ENCODE measurements around the gene PTGER2.

DNA sequence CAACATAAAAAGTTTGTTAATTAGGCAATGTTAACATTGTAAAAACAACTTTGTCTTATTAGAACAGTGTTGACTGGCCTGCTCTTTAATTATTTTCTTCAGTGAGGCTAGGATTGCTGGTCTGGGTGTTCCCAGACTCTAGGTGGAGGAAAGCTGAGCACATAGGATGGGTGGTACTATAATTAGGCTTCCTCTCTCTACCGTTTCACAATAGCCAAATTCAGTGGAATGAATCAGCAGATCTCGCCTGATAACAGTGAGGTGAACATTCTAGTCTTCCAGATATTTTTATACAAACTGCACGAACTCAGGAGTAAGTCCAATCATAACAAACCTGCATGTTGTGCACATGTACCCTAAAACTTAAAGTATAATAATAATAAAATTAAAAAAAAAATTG is 34.7 kb upstream of the PTGER2 start:
- no peak for TF ChIP-seq POLR2AphosphoS5 (IDR thresholded peaks at IDR 0.05; ENCODE audit: low read depth, low read length)
- TF ChIP-seq, protein P1, sequence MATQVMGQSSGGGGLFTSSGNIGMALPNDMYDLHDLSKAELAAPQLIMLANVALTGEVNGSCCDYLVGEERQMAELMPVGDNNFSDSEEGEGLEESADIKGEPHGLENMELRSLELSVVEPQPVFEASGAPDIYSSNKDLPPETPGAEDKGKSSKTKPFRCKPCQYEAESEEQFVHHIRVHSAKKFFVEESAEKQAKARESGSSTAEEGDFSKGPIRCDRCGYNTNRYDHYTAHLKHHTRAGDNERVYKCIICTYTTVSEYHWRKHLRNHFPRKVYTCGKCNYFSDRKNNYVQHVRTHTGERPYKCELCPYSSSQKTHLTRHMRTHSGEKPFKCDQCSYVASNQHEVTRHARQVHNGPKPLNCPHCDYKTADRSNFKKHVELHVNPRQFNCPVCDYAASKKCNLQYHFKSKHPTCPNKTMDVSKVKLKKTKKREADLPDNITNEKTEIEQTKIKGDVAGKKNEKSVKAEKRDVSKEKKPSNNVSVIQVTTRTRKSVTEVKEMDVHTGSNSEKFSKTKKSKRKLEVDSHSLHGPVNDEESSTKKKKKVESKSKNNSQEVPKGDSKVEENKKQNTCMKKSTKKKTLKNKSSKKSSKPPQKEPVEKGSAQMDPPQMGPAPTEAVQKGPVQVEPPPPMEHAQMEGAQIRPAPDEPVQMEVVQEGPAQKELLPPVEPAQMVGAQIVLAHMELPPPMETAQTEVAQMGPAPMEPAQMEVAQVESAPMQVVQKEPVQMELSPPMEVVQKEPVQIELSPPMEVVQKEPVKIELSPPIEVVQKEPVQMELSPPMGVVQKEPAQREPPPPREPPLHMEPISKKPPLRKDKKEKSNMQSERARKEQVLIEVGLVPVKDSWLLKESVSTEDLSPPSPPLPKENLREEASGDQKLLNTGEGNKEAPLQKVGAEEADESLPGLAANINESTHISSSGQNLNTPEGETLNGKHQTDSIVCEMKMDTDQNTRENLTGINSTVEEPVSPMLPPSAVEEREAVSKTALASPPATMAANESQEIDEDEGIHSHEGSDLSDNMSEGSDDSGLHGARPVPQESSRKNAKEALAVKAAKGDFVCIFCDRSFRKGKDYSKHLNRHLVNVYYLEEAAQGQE (IDR thresholded peaks at IDR 0.05; ENCODE audit: insufficient read depth in 1 of 2, low read depth in 2 of 2, low read length in 1 of 2): no peak
- TF ChIP-seq, protein P2, sequence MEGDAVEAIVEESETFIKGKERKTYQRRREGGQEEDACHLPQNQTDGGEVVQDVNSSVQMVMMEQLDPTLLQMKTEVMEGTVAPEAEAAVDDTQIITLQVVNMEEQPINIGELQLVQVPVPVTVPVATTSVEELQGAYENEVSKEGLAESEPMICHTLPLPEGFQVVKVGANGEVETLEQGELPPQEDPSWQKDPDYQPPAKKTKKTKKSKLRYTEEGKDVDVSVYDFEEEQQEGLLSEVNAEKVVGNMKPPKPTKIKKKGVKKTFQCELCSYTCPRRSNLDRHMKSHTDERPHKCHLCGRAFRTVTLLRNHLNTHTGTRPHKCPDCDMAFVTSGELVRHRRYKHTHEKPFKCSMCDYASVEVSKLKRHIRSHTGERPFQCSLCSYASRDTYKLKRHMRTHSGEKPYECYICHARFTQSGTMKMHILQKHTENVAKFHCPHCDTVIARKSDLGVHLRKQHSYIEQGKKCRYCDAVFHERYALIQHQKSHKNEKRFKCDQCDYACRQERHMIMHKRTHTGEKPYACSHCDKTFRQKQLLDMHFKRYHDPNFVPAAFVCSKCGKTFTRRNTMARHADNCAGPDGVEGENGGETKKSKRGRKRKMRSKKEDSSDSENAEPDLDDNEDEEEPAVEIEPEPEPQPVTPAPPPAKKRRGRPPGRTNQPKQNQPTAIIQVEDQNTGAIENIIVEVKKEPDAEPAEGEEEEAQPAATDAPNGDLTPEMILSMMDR (IDR thresholded peaks at IDR 0.05): no peak
- TF ChIP-seq SIN3A (IDR thresholded peaks at IDR 0.05; ENCODE audit: borderline replicate concordance, insufficient read depth, low read depth, low read length): no peak
- TF ChIP-seq TCF7L2 (IDR thresholded peaks at IDR 0.05; ENCODE audit: low read depth, low read length): no peak
